HepG2 (cell line): ENCODE data around the gene TMTC1. TPM values are rescaled to one million over a fixed set of nuclear protein-coding genes. Genes with fewer than 3 reads are reported as not detected.

Source experiments
- CBX2 ChIP-seq, 2 experiments: fragments of 200-600 bp in 1 of 2; sonication (generic); formaldehyde crosslinking in 1 of 2; IDR thresholded peaks; 2 replicates each; pipeline versions ENCODE4 v1.7.0 to v1.8.1; 2018 to 2022; ENCODE audit warnings: low read depth in 2 of 2, low read length in 1 of 2, mild to moderate bottlenecking in 1 of 2, missing genetic modification reagents in 1 of 2
- GLI4 ChIP-seq: sonication (generic); formaldehyde crosslinking; IDR thresholded peaks from 2 replicates; pipeline ENCODE4 v1.5.1; 2020; ENCODE audit warnings: missing genetic modification reagents, mild to moderate bottlenecking, moderate library complexity, borderline replicate concordance
- SIX4 ChIP-seq: sonication (generic); formaldehyde crosslinking; IDR thresholded peaks from 2 replicates; pipeline ENCODE4 v1.4.0; 2020; ENCODE audit warnings: missing genetic modification reagents
- ZNF430 ChIP-seq: sonication (generic); formaldehyde crosslinking; IDR thresholded peaks from 2 replicates; pipeline ENCODE4 v1.9.0; 2021; ENCODE audit warnings: mild to moderate bottlenecking, missing genetic modification reagents
- ZNF564 ChIP-seq: sonication (generic); formaldehyde crosslinking; IDR thresholded peaks from 2 replicates; pipeline ENCODE4 v1.8.1; 2023; ENCODE audit warnings: mild to moderate bottlenecking, missing genetic modification reagents
- ZNF891 ChIP-seq: sonication (generic); formaldehyde crosslinking; IDR thresholded peaks from 2 replicates; pipeline ENCODE4 v1.5.0; 2020; ENCODE audit warnings: mild to moderate bottlenecking, missing genetic modification reagents
- polyA plus RNA-seq, 8 experiments: library from polyadenylated mRNA; depleted of rRNA in 3 of 8; stranded (reverse) in 7 of 8; unstranded in 1 of 8; fragments of >200 nt; fragmentation: Illumina TruSeq in 4 of 8; extraction: Trizol in 4 of 8; gene quantifications; 2 replicates each; pipeline versions ENCODE4 v1.2.1 to v1.2.3, GENCODE V29; 2011 to 2016; ENCODE audit warnings: low read depth in 4 of 8, missing spikeins in 1 of 8, mixed read lengths in 1 of 8; ENCODE audit not compliant: insufficient read depth in 1 of 8
- total RNA-seq, 5 experiments: library from RNA; depleted of rRNA; stranded (reverse); fragments of >200 nt; fragmentation: Illumina TruSeq; extraction: Trizol; gene quantifications; 2 replicates each; pipeline ENCODE4 v1.2.3, GENCODE V29; 2016; ENCODE audit warnings: low read depth in 1 of 5
- TF ChIP-seq, protein P1 (sequence below): sonication (generic); formaldehyde crosslinking; IDR thresholded peaks from 2 replicates; pipeline ENCODE4 v1.4.0; 2020; ENCODE audit warnings: mild to moderate bottlenecking, missing genetic modification reagents
- TF ChIP-seq, protein P2 (sequence below): sonication (generic); formaldehyde crosslinking; IDR thresholded peaks from 2 replicates; pipeline ENCODE4 v1.5.0; 2020; ENCODE audit warnings: missing genetic modification reagents
- TF ChIP-seq, protein P3 (sequence below): sonication (generic); formaldehyde crosslinking; IDR thresholded peaks from 2 replicates; pipeline ENCODE4 v1.5.0; 2020; ENCODE audit warnings: missing genetic modification reagents
- TF ChIP-seq, protein P4 (sequence below), 2 experiments: IDR thresholded peaks; 2 replicates each; pipeline ENCODE4 v1.6.1; 2011 to 2012; ENCODE audit warnings: low read length in 2 of 2, borderline replicate concordance in 1 of 2, low read depth in 1 of 2, mild to moderate bottlenecking in 1 of 2, moderate library complexity in 1 of 2

TMTC1 gene
- total and polyA plus RNA-seq, 2 of the 13 experiments (the other 11 are each of a cell fraction or from before 2014, with no cell fraction given): 0.69 to 1.8 TPM

DNA sequence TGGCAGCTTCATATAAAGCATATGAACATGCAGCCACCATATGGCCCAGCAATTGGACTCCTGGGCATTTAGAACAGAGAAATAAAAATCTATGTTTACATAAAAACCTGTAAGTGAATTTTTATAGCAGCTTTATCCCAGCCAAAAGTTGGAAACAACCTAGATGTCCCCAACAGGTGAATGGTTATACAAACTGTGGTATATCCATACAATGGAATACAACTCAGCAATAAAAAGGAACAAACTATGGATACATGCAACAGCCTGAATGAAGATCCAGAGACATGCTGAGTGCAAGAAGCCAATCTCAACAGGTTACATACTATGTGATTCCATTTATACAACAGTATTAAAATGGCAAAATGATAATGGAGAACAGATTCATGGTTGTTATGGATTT lies 3.7 kb downstream of the TMTC1 start (continued):
- TF ChIP-seq, protein P1, sequence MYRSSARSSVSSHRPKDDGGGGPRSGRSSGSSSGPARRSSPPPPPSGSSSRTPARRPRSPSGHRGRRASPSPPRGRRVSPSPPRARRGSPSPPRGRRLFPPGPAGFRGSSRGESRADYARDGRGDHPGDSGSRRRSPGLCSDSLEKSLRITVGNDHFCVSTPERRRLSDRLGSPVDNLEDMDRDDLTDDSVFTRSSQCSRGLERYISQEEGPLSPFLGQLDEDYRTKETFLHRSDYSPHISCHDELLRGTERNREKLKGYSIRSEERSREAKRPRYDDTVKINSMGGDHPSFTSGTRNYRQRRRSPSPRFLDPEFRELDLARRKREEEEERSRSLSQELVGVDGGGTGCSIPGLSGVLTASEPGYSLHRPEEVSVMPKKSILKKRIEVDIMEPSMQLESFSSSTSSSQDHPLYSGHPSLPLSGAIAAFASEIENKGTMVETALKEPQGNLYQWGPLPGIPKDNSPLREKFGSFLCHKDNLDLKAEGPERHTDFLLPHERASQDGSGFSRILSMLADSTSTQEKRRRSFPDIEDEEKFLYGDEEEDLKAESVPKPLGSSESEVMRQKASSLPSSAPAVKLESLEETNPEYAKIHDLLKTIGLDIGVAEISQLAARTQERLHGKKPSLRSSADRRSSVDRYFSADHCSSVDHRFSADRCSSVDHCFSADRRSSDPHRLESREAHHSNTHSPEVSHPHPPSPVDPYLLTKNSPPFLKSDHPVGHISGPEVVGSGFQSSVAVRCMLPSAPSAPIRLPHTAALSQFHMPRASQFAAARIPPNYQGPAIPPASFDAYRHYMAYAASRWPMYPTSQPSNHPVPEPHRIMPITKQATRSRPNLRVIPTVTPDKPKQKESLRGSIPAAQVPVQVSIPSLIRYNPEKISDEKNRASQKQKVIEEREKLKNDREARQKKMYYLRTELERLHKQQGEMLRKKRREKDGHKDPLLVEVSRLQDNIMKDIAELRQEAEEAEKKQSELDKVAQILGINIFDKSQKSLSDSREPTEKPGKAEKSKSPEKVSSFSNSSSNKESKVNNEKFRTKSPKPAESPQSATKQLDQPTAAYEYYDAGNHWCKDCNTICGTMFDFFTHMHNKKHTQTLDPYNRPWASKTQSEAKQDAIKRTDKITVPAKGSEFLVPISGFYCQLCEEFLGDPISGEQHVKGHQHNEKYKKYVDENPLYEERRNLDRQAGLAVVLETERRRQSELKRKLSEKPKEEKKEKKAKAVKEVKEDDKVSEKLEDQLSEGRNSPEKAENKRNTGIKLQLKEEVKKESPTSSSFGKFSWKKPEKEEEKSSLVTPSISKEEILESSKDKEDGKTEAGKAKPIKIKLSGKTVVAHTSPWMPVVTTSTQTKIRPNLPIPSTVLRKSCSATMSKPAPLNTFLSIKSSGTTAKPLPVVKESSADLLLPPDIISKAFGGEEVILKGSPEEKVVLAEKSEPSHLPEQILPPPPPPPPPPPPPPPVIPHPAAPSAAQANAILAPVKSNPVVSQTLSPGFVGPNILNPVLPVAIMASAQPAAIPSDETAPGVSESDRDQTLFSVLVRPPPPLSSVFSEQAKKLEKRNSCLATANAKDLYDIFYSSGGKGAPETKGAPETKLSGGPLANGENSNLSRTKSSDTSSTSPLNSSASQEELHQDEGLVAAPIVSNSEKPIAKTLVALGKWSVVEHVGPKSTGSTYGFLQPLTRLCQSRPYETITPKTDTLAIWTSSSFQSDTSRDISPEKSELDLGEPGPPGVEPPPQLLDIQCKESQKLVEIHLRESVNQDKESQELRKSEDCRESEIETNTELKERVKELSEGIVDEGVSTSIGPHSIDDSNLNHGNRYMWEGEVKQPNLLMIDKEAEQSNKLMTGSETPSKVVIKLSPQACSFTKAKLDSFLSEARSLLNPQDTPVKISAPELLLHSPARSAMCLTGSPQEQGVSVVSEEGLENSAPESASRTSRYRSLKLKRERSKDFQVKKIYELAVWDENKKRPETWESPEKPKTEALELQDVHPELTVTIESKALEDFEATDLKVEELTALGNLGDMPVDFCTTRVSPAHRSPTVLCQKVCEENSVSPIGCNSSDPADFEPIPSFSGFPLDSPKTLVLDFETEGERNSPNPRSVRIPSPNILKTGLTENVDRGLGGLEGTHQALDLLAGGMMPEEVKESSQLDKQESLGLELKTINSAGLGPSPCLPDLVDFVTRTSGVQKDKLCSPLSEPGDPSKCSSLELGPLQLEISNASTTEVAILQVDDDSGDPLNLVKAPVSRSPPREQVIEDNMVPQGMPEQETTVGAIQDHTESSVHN (CRISPR knock-in tag): no peak
- TF ChIP-seq GLI4 (CRISPR knock-in tag) (no peak), ZNF891 (CRISPR knock-in tag) (no peak), CBX2 (IDR thresholded peaks at IDR 0.05; ENCODE audit: low read depth, low read length) (no peak), CBX2 (CRISPR knock-in tag; IDR thresholded peaks at IDR 0.05; ENCODE audit: low read depth) (no peak), ZNF430 (CRISPR knock-in tag) (no peak), SIX4 (CRISPR knock-in tag) (no peak), ZNF564 (no peak)
- TF ChIP-seq, protein P2, sequence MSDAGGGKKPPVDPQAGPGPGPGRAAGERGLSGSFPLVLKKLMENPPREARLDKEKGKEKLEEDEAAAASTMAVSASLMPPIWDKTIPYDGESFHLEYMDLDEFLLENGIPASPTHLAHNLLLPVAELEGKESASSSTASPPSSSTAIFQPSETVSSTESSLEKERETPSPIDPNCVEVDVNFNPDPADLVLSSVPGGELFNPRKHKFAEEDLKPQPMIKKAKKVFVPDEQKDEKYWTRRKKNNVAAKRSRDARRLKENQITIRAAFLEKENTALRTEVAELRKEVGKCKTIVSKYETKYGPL (CRISPR knock-in tag): no peak
- TF ChIP-seq, protein P3, sequence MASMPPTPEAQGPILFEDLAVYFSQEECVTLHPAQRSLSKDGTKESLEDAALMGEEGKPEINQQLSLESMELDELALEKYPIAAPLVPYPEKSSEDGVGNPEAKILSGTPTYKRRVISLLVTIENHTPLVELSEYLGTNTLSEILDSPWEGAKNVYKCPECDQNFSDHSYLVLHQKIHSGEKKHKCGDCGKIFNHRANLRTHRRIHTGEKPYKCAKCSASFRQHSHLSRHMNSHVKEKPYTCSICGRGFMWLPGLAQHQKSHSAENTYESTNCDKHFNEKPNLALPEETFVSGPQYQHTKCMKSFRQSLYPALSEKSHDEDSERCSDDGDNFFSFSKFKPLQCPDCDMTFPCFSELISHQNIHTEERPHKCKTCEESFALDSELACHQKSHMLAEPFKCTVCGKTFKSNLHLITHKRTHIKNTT (CRISPR knock-in tag): no peak
- TF ChIP-seq, protein P4, sequence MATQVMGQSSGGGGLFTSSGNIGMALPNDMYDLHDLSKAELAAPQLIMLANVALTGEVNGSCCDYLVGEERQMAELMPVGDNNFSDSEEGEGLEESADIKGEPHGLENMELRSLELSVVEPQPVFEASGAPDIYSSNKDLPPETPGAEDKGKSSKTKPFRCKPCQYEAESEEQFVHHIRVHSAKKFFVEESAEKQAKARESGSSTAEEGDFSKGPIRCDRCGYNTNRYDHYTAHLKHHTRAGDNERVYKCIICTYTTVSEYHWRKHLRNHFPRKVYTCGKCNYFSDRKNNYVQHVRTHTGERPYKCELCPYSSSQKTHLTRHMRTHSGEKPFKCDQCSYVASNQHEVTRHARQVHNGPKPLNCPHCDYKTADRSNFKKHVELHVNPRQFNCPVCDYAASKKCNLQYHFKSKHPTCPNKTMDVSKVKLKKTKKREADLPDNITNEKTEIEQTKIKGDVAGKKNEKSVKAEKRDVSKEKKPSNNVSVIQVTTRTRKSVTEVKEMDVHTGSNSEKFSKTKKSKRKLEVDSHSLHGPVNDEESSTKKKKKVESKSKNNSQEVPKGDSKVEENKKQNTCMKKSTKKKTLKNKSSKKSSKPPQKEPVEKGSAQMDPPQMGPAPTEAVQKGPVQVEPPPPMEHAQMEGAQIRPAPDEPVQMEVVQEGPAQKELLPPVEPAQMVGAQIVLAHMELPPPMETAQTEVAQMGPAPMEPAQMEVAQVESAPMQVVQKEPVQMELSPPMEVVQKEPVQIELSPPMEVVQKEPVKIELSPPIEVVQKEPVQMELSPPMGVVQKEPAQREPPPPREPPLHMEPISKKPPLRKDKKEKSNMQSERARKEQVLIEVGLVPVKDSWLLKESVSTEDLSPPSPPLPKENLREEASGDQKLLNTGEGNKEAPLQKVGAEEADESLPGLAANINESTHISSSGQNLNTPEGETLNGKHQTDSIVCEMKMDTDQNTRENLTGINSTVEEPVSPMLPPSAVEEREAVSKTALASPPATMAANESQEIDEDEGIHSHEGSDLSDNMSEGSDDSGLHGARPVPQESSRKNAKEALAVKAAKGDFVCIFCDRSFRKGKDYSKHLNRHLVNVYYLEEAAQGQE (IDR thresholded peaks at IDR 0.05; ENCODE audit: borderline replicate concordance in 1 of 2, low read depth in 1 of 2, low read length in 2 of 2): no peak
